Measurements from ENCODE around the gene LGALS3. TPM values are rescaled to one million over a fixed set of nuclear protein-coding genes. Genes with fewer than 3 reads are reported as not detected.

The LGALS3 gene
- total and polyA plus RNA-seq, 4 donors, result 6.9 to 20.8 (median 10.7) TPM

DNA sequence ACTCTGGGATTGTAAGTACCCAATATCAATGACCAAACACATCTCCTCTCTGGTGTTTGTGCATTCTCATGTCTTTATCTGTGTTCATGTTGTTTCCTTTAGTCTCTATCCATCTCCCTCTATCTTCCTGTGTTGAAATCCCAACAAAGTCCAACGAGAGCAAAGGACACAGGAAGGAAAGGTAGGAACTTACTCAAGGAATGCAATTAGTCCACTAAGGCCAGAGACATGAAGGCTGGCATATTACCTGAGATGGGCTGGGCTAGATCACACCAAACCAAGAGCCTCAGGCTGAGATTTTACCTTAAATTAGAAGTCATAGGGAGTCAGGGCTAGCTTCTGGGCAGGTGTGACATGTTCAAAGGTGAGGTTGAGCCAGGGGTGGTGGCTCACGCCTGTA is 14.3 kb upstream of the LGALS3 start (continued):
- TF ChIP-seq, protein P1, sequence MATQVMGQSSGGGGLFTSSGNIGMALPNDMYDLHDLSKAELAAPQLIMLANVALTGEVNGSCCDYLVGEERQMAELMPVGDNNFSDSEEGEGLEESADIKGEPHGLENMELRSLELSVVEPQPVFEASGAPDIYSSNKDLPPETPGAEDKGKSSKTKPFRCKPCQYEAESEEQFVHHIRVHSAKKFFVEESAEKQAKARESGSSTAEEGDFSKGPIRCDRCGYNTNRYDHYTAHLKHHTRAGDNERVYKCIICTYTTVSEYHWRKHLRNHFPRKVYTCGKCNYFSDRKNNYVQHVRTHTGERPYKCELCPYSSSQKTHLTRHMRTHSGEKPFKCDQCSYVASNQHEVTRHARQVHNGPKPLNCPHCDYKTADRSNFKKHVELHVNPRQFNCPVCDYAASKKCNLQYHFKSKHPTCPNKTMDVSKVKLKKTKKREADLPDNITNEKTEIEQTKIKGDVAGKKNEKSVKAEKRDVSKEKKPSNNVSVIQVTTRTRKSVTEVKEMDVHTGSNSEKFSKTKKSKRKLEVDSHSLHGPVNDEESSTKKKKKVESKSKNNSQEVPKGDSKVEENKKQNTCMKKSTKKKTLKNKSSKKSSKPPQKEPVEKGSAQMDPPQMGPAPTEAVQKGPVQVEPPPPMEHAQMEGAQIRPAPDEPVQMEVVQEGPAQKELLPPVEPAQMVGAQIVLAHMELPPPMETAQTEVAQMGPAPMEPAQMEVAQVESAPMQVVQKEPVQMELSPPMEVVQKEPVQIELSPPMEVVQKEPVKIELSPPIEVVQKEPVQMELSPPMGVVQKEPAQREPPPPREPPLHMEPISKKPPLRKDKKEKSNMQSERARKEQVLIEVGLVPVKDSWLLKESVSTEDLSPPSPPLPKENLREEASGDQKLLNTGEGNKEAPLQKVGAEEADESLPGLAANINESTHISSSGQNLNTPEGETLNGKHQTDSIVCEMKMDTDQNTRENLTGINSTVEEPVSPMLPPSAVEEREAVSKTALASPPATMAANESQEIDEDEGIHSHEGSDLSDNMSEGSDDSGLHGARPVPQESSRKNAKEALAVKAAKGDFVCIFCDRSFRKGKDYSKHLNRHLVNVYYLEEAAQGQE (IDR thresholded peaks at IDR 0.05), result no peak
- no peak for TF ChIP-seq FOXA1 (IDR thresholded peaks at IDR 0.05)
- no peak for TF ChIP-seq YY1 (IDR thresholded peaks at IDR 0.05)
- TF ChIP-seq TAF1 (conservative IDR thresholded peaks at IDR 0.05), result no peak
- TF ChIP-seq JUND (IDR thresholded peaks at IDR 0.05), result no peak
- TF ChIP-seq, protein P2, sequence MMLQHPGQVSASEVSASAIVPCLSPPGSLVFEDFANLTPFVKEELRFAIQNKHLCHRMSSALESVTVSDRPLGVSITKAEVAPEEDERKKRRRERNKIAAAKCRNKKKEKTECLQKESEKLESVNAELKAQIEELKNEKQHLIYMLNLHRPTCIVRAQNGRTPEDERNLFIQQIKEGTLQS (IDR thresholded peaks at IDR 0.05), result no peak
- TF ChIP-seq, protein P3, sequence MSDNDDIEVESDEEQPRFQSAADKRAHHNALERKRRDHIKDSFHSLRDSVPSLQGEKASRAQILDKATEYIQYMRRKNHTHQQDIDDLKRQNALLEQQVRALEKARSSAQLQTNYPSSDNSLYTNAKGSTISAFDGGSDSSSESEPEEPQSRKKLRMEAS (IDR thresholded peaks at IDR 0.05), result no peak
- no peak for TF ChIP-seq NR2F2 (IDR thresholded peaks at IDR 0.05)

DNA sequence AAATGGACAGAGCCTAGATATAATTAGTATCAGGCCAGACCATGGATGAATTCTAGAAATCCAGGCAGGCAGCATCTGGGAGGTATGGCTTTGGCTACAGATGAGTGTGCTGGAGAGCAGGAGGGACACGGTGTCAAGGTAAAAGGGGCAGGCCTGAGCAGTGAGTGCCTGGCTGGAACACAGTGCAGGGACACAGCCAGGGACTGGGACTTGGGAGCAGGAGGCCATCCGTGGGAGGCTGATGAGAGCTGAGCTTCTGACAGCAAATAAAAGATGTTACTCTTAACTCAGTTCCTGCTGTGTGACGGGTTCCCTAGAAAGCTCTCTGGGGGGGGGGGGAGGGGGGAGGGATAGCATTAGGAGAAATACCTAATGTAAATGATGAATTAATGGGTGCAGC is 13.6 kb upstream of the LGALS3 start:
- Histone ChIP-seq H3K27me3 (ENCODE audit: control insufficient read depth in 4 of 4, insufficient read depth in 4 of 4, low read length in 3 of 4) (no peaks in the 10 kb centered on the region), H3K36me3 (ENCODE audit: control insufficient read depth in 4 of 4, insufficient read depth in 3 of 4, low read depth in 1 of 4, low read length in 3 of 4) (no peaks in the 10 kb centered on the region), H3K4me3 (ENCODE audit: low read depth in 1 of 3, low read length in 3 of 3) (no peak overlapping the region), H3K4me1 (ENCODE audit: control insufficient read depth in 4 of 4, insufficient read depth in 4 of 4, low read length in 3 of 4) (no peaks in the 10 kb centered on the region), H3K27ac (ENCODE audit: low read depth in 1 of 2, low read length in 2 of 2) (no peak overlapping the region), H3K9ac (ENCODE audit: low read depth in 1 of 2, low read length in 2 of 2) (no peak overlapping the region), H3K9me3 (ENCODE audit: control insufficient read depth in 4 of 4, low read length in 3 of 4) (no peaks in the 10 kb centered on the region)
- WGBS, result 58% methylated on average over 3 of the region's 3 CpGs
- no peak for DNase-seq (ENCODE audit: low spot score)
- no peak for TF ChIP-seq FOXA1 (IDR thresholded peaks at IDR 0.05)
- TF ChIP-seq, protein P2 (IDR thresholded peaks at IDR 0.05), result no peak
- TF ChIP-seq JUND (IDR thresholded peaks at IDR 0.05), result no peak
- no peak for TF ChIP-seq EGR1 (IDR thresholded peaks at IDR 0.05; ENCODE audit: low read depth in 2 of 2)

DNA sequence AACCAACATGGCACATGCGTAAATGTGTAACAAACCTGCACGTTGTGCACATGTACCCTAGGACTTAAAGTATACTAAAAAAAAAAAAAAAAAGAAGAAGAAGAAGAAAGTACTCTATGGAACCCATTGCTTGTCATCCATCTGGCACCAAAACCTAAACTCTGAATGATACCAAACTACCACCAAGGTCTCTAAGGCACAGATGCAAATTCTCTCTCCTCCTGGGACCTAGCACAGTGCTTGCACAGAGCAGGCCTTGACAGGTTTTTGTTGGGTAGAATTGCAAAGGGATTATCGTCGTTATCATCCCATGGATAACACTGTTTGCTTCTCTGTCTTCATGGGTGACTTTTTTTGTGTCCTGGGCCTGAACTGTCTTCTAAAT is 13.2 kb upstream of the LGALS3 start:
- no peak overlapping the region for H3K9ac ChIP-seq (ENCODE audit: low read depth in 1 of 2, low read length in 2 of 2)
- no peak overlapping the region for H3K27ac ChIP-seq (ENCODE audit: low read depth in 1 of 2, low read length in 2 of 2)

More for the DNA sequence above, 13.2 kb upstream of the LGALS3 start:
- Histone ChIP-seq H3K4me1 (ENCODE audit: control insufficient read depth in 4 of 4, insufficient read depth in 4 of 4, low read length in 3 of 4) (no peaks in the 10 kb centered on the region), H3K36me3 (ENCODE audit: control insufficient read depth in 4 of 4, insufficient read depth in 3 of 4, low read depth in 1 of 4, low read length in 3 of 4) (no peaks in the 10 kb centered on the region), H3K4me3 (ENCODE audit: low read depth in 1 of 3, low read length in 3 of 3) (no peak overlapping the region), H3K27me3 (ENCODE audit: control insufficient read depth in 4 of 4, insufficient read depth in 4 of 4, low read length in 3 of 4) (no peaks in the 10 kb centered on the region), H3K9me3 (ENCODE audit: control insufficient read depth in 4 of 4, low read length in 3 of 4) (no peaks in the 10 kb centered on the region)
- TF ChIP-seq EGR1 (IDR thresholded peaks at IDR 0.05; ENCODE audit: low read depth in 2 of 2) (no peak), HNF4A (conservative IDR thresholded peaks at IDR 0.05) (no peak), YY1 (IDR thresholded peaks at IDR 0.05) (no peak), FOXA1 (IDR thresholded peaks at IDR 0.05) (no peak)
- TF ChIP-seq, protein P4, sequence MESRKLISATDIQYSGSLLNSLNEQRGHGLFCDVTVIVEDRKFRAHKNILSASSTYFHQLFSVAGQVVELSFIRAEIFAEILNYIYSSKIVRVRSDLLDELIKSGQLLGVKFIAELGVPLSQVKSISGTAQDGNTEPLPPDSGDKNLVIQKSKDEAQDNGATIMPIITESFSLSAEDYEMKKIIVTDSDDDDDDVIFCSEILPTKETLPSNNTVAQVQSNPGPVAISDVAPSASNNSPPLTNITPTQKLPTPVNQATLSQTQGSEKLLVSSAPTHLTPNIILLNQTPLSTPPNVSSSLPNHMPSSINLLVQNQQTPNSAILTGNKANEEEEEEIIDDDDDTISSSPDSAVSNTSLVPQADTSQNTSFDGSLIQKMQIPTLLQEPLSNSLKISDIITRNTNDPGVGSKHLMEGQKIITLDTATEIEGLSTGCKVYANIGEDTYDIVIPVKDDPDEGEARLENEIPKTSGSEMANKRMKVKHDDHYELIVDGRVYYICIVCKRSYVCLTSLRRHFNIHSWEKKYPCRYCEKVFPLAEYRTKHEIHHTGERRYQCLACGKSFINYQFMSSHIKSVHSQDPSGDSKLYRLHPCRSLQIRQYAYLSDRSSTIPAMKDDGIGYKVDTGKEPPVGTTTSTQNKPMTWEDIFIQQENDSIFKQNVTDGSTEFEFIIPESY (IDR thresholded peaks at IDR 0.05), result no peak
- no peak for DNase-seq (ENCODE audit: low spot score)
- WGBS, result 83% methylated on average over 4 of the region's 4 CpGs
